GM21723 (cell line): Measurements from ENCODE around the gene GZMA.

ENCODE experiments used
- ATAC-seq: cut with Tn5 transposase; IDR thresholded peaks from one replicate; pipeline ENCODE4 v1.9.1; 2021; ENCODE audit warnings: mild to moderate bottlenecking, moderate library complexity; ENCODE audit not compliant: unreplicated experiment

Gene GZMA

GRCh38 chr5:55108661-55109060 lies 6.2 kb downstream of the GZMA start:
- ATAC-seq, result no peak

GRCh38 chr5:55110217-55110616 lies 7.8 kb downstream of the GZMA start:
- ATAC-seq, result no peak

- no peak for ATAC-seq
Measured at GRCh38 chr5:55113327-55113726, 10.9 kb downstream of the GZMA start.

- no peak for ATAC-seq
Measured at GRCh38 chr5:55114061-55114460, 11.6 kb downstream of the GZMA start.

GRCh38 chr5:55123365-55123764 lies 20.9 kb downstream of the GZMA start:
- ATAC-seq, result no peak

GRCh38 chr5:55134053-55134722 lies 31.7 kb downstream of the GZMA start:
- no peak for ATAC-seq

- no peak for ATAC-seq
Measured at GRCh38 chr5:55136521-55136920, 34.1 kb downstream of the GZMA start.

GRCh38 chr5:55140908-55141665 lies 38.6 kb downstream of the GZMA start:
- no peak for ATAC-seq

- ATAC-seq, result no peak
Measured at GRCh38 chr5:55141945-55142690, 39.7 kb downstream of the GZMA start.

- ATAC-seq, result no peak
Measured at GRCh38 chr5:55143624-55144023, 41.2 kb downstream of the GZMA start.

- no peak for ATAC-seq
Measured at GRCh38 chr5:55146080-55146479, 43.6 kb downstream of the GZMA start.

- ATAC-seq, result peak; percentile 87
Measured at GRCh38 chr5:55146543-55147151, 44.2 kb downstream of the GZMA start.

- ATAC-seq, result no peak
Measured at GRCh38 chr5:55149308-55149795, 46.9 kb downstream of the GZMA start.

GRCh38 chr5:55151923-55152842 lies 49.7 kb downstream of the GZMA start:
- ATAC-seq, result no peak

- no peak for ATAC-seq
Measured at GRCh38 chr5:55154873-55155272, 52.4 kb downstream of the GZMA start.
